OCI-LY1 (cell line): ENCODE data around the gene ZNF22.

ENCODE experiments used
- H2AFZ ChIP-seq: fragments of 200-600 bp; sonication (generic), shearing (Covaris generic); 2 replicates; pipeline ENCODE4 v1.6.0; 2014; ENCODE audit warnings: antibody characterized with exemption, mild to moderate bottlenecking, low read length
- H3F3A ChIP-seq: fragments of 200-600 bp; sonication (generic), shearing (Covaris generic); 2 replicates; pipeline ENCODE4 v1.6.0; 2014; ENCODE audit warnings: mild to moderate bottlenecking, antibody characterized with exemption, low read length, moderate library complexity; ENCODE audit not compliant: insufficient read depth
- H3K27ac ChIP-seq: fragments of 200-600 bp; sonication (generic); 2 replicates; pipeline ENCODE4 v1.5.1; 2014; ENCODE audit warnings: low read length, mixed run types, mild to moderate bottlenecking, low read depth; ENCODE audit not compliant: poor library complexity, severe bottlenecking
- H3K27me3 ChIP-seq: fragments of 200-600 bp; sonication (generic); 2 replicates; pipeline ENCODE4 v1.6.0; 2014; ENCODE audit warnings: antibody characterized with exemption, mild to moderate bottlenecking, low read length, moderate library complexity; ENCODE audit not compliant: insufficient read depth
- H3K36me3 ChIP-seq: fragments of 200-600 bp; sonication (generic); 2 replicates; pipeline ENCODE4 v1.6.1; 2014; ENCODE audit warnings: mild to moderate bottlenecking, antibody characterized with exemption, low read length, moderate library complexity, mixed read lengths; ENCODE audit not compliant: insufficient read depth
- H3K4me1 ChIP-seq: fragments of 200-600 bp; sonication (generic); 2 replicates; pipeline ENCODE4 v1.5.1; 2014; ENCODE audit warnings: mild to moderate bottlenecking, low read length, moderate library complexity; ENCODE audit not compliant: insufficient read depth, severe bottlenecking
- H3K4me2 ChIP-seq: fragments of 200-600 bp; sonication (generic), shearing (Covaris generic); 2 replicates; pipeline ENCODE4 v1.6.1; 2014; ENCODE audit warnings: low read length
- H3K4me3 ChIP-seq: fragments of 200-600 bp; sonication (generic); 2 replicates; pipeline ENCODE4 v1.5.1; 2014; ENCODE audit warnings: low read length, low read depth, mild to moderate bottlenecking, mixed read lengths; ENCODE audit not compliant: poor library complexity, severe bottlenecking
- H3K79me2 ChIP-seq: fragments of 200-600 bp; shearing (Covaris generic); 2 replicates; pipeline ENCODE4 v1.6.1; 2016; ENCODE audit warnings: mixed run types, low read length, mixed read lengths; ENCODE audit not compliant: insufficient read depth
- H3K9ac ChIP-seq: fragments of 200-600 bp; sonication (generic), shearing (Covaris generic); 2 replicates; pipeline ENCODE4 v1.6.1; 2014; ENCODE audit warnings: mild to moderate bottlenecking, low read length, mixed read lengths
- H3K9me2 ChIP-seq: fragments of 200-600 bp; sonication (generic), shearing (Covaris generic); 2 replicates; pipeline ENCODE4 v1.6.1; 2014; ENCODE audit warnings: low read depth, mild to moderate bottlenecking, low read length, mixed read lengths
- H3K9me3 ChIP-seq: fragments of 200-600 bp; shearing (Covaris generic); 2 replicates; pipeline ENCODE4 v1.6.1; 2014; ENCODE audit warnings: low read length, mixed read lengths
- H4K20me1 ChIP-seq: fragments of 200-600 bp; sonication (generic), shearing (Covaris generic); 2 replicates; pipeline ENCODE4 v1.6.0; 2016; ENCODE audit warnings: mild to moderate bottlenecking, low read length; ENCODE audit not compliant: insufficient read depth
- CTCF ChIP-seq: fragments of 200-600 bp; sonication (generic), shearing (Covaris generic); IDR thresholded peaks from 2 replicates; pipeline ENCODE4 v1.5.1; 2017; ENCODE audit warnings: mild to moderate bottlenecking, antibody characterized with exemption, low read length, moderate library complexity, mixed read lengths
- EZH2 ChIP-seq: fragments of 200-600 bp; sonication (generic), shearing (Covaris generic); IDR thresholded peaks from 2 replicates; pipeline ENCODE4 v1.8.0; 2017; ENCODE audit warnings: borderline replicate concordance, mixed run types, mild to moderate bottlenecking, antibody characterized with exemption, low read length, moderate library complexity, mixed read lengths

The ZNF22 gene

GRCh38 chr10:44978570-44979280 lies 22.0 kb upstream of the ZNF22 start, which contains the start of gene DEPP1:
DEPP1 (minus strand) TSS chr10:44978809; CDS start chr10:44978030, 779 bp downstream.
- H3K36me3 ChIP-seq = no peaks in the 10 kb centered on the region
- peaks cover 3% of the 10 kb centered on the region; the same call in 1 of the 2 replicates for H3K27me3 ChIP-seq
- H3K4me3 ChIP-seq = no peak within 1 kb of the TSS
- H3K9me2 ChIP-seq = no peaks in the 10 kb centered on the region
- no peaks in the 10 kb centered on the region for H3K79me2 ChIP-seq
- H3K4me2 ChIP-seq = no peak within 1 kb of the TSS
- no peak within 1 kb of the TSS for H3K9ac ChIP-seq
- no peak within 1 kb of the TSS for H3K27ac ChIP-seq
- H3K4me1 ChIP-seq = peaks cover 10% of the 10 kb centered on the region
- TF ChIP-seq CTCF (no peak), EZH2 (no peak)
- H3K9me3 ChIP-seq = no peaks in the 10 kb centered on the region
- no peaks in the 10 kb centered on the region for H3F3A ChIP-seq
- H2AFZ ChIP-seq = no peak within 1 kb of the TSS
- no peaks in the 10 kb centered on the region for H4K20me1 ChIP-seq

GRCh38 chr10:44979281-44980191 lies 21.2 kb upstream of the ZNF22 start:
- H3K4me3 ChIP-seq = no peak overlapping the region
- H3K4me2 ChIP-seq = no peak overlapping the region
- peaks cover 3% of the 10 kb centered on the region; the same call in 1 of the 2 replicates for H3K27me3 ChIP-seq
- H3K9ac ChIP-seq = no peak overlapping the region
- H3F3A ChIP-seq = no peaks in the 10 kb centered on the region
- H3K36me3 ChIP-seq = no peaks in the 10 kb centered on the region
- H4K20me1 ChIP-seq = no peaks in the 10 kb centered on the region
- peaks cover 4% of the 10 kb centered on the region for H3K4me1 ChIP-seq
- H3K9me2 ChIP-seq = no peaks in the 10 kb centered on the region
- no peaks in the 10 kb centered on the region for H3K79me2 ChIP-seq
- H3K27ac ChIP-seq = no peak overlapping the region
- no peak overlapping the region for H2AFZ ChIP-seq
- TF ChIP-seq CTCF (no peak), EZH2 (no peak)
- H3K9me3 ChIP-seq = no peaks in the 10 kb centered on the region

- Histone ChIP-seq H3K4me2 (no peak overlapping the region), H3K79me2 (no peaks in the 10 kb centered on the region), H3K27me3 (peaks cover 3% of the 10 kb centered on the region; the same call in 1 of the 2 replicates), H3K9me2 (no peaks in the 10 kb centered on the region), H3K9ac (no peak overlapping the region), H3K27ac (no peak overlapping the region), H3F3A (no peaks in the 10 kb centered on the region), H3K4me1 (no peaks in the 10 kb centered on the region), H3K4me3 (no peak overlapping the region), H3K9me3 (no peaks in the 10 kb centered on the region), H4K20me1 (no peaks in the 10 kb centered on the region), H3K36me3 (no peaks in the 10 kb centered on the region), H2AFZ (no peak overlapping the region)
- TF ChIP-seq EZH2 (no peak), CTCF (no peak)
Observed at GRCh38 chr10:44980309-44981171, 20.2 kb upstream of the ZNF22 start.
